IPS-15b (cell line): ENCODE results near the gene CALHM6.

ENCODE experiments used
- H3K27me3 ChIP-seq: one replicate; pipeline ENCODE4 v1.6.1; 2013; ENCODE audit warnings: low read length; ENCODE audit not compliant: control insufficient read depth, insufficient read depth
- H3K36me3 ChIP-seq: one replicate; pipeline ENCODE4 v1.6.1; 2013; ENCODE audit warnings: low read length; ENCODE audit not compliant: control insufficient read depth, insufficient read depth
- H3K4me1 ChIP-seq: one replicate; pipeline ENCODE4 v1.6.1; 2013; ENCODE audit warnings: mild to moderate bottlenecking, low read length; ENCODE audit not compliant: control insufficient read depth, insufficient read depth
- H3K4me3 ChIP-seq: one replicate; pipeline ENCODE4 v1.5.1; 2013; ENCODE audit warnings: low read depth, low read length
- H3K9ac ChIP-seq: one replicate; pipeline ENCODE4 v1.6.1; 2013; ENCODE audit warnings: low read depth, mild to moderate bottlenecking, low read length
- H3K9me3 ChIP-seq: one replicate; pipeline ENCODE4 v1.6.1; 2013; ENCODE audit warnings: mild to moderate bottlenecking, low read length; ENCODE audit not compliant: control insufficient read depth, insufficient read depth

The CALHM6 gene

GRCh38 chr6:116447496-116448011 is 13.6 kb upstream of the CALHM6 start:
- Histone ChIP-seq H3K27me3 (no peaks in the 10 kb centered on the region), H3K9ac (no peak overlapping the region), H3K9me3 (no peaks in the 10 kb centered on the region), H3K4me3 (no peak overlapping the region), H3K36me3 (no peaks in the 10 kb centered on the region), H3K4me1 (peaks cover 4% of the 10 kb centered on the region)

- Histone ChIP-seq H3K4me3 (no peak overlapping the region), H3K4me1 (no peaks in the 10 kb centered on the region), H3K9ac (no peak overlapping the region)
Observed at GRCh38 chr6:116449565-116449964, 11.6 kb upstream of the CALHM6 start.

GRCh38 chr6:116450185-116450710 is 10.9 kb upstream of the CALHM6 start:
- H3K9ac ChIP-seq = no peak overlapping the region
- no peak overlapping the region for H3K4me3 ChIP-seq
- H3K36me3 ChIP-seq = no peaks in the 10 kb centered on the region
- no peaks in the 10 kb centered on the region for H3K27me3 ChIP-seq
- no peaks in the 10 kb centered on the region for H3K4me1 ChIP-seq
- no peaks in the 10 kb centered on the region for H3K9me3 ChIP-seq

More at GRCh38 chr6:116449565-116449964, 11.6 kb upstream of the CALHM6 start:
- H3K27me3 ChIP-seq = no peaks in the 10 kb centered on the region
- no peaks in the 10 kb centered on the region for H3K9me3 ChIP-seq
- no peaks in the 10 kb centered on the region for H3K36me3 ChIP-seq

- H3K36me3 ChIP-seq = no peaks in the 10 kb centered on the region
- H3K27me3 ChIP-seq = no peaks in the 10 kb centered on the region
- no peak overlapping the region for H3K4me3 ChIP-seq
- no peak overlapping the region for H3K9ac ChIP-seq
- no peaks in the 10 kb centered on the region for H3K9me3 ChIP-seq
- no peaks in the 10 kb centered on the region for H3K4me1 ChIP-seq
Observed at GRCh38 chr6:116450769-116451740, 10.1 kb upstream of the CALHM6 start.

- H3K4me1 ChIP-seq = no peaks in the 10 kb centered on the region
- H3K27me3 ChIP-seq = no peaks in the 10 kb centered on the region
- no peak overlapping the region for H3K9ac ChIP-seq
- H3K36me3 ChIP-seq = no peaks in the 10 kb centered on the region
- no peak overlapping the region for H3K4me3 ChIP-seq
- H3K9me3 ChIP-seq = no peaks in the 10 kb centered on the region
Observed at GRCh38 chr6:116451916-116452315, 9.3 kb upstream of the CALHM6 start.

GRCh38 chr6:116452531-116452930 is 8.6 kb upstream of the CALHM6 start:
- Histone ChIP-seq H3K4me1 (no peaks in the 10 kb centered on the region), H3K27me3 (no peaks in the 10 kb centered on the region), H3K4me3 (no peak overlapping the region), H3K9me3 (no peaks in the 10 kb centered on the region), H3K36me3 (no peaks in the 10 kb centered on the region), H3K9ac (no peak overlapping the region)

GRCh38 chr6:116456106-116456505 is 5.1 kb upstream of the CALHM6 start:
- peaks cover 26% of the 10 kb centered on the region for H3K27me3 ChIP-seq
- no peak overlapping the region for H3K9ac ChIP-seq
- no peaks in the 10 kb centered on the region for H3K9me3 ChIP-seq
- no peaks in the 10 kb centered on the region for H3K36me3 ChIP-seq
- H3K4me1 ChIP-seq = no peaks in the 10 kb centered on the region
- no peak overlapping the region for H3K4me3 ChIP-seq

GRCh38 chr6:116456927-116457326 is 4.2 kb upstream of the CALHM6 start:
- H3K9ac ChIP-seq = no peak overlapping the region
- H3K4me3 ChIP-seq = no peak overlapping the region
- H3K4me1 ChIP-seq = no peaks in the 10 kb centered on the region
- H3K9me3 ChIP-seq = no peaks in the 10 kb centered on the region
- H3K36me3 ChIP-seq = no peaks in the 10 kb centered on the region
- peaks cover 34% of the 10 kb centered on the region for H3K27me3 ChIP-seq

GRCh38 chr6:116458264-116458663 is 2.9 kb upstream of the CALHM6 start:
- H3K27me3 ChIP-seq = peaks cover 47% of the 10 kb centered on the region
- H3K4me1 ChIP-seq = no peaks in the 10 kb centered on the region
- no peak overlapping the region for H3K9ac ChIP-seq
- no peaks in the 10 kb centered on the region for H3K36me3 ChIP-seq
- H3K4me3 ChIP-seq = no peak overlapping the region
- H3K9me3 ChIP-seq = no peaks in the 10 kb centered on the region

- Histone ChIP-seq H3K4me3 (no peak overlapping the region), H3K9me3 (no peaks in the 10 kb centered on the region), H3K27me3 (peaks cover 57% of the 10 kb centered on the region), H3K36me3 (no peaks in the 10 kb centered on the region), H3K9ac (no peak overlapping the region), H3K4me1 (peaks cover 5% of the 10 kb centered on the region)
Observed at GRCh38 chr6:116459927-116460326, 1.2 kb upstream of the CALHM6 start.

- H3K9me3 ChIP-seq = no peaks in the 10 kb centered on the region
- H3K4me3 ChIP-seq = peak overlapping the region; percentile 49
- H3K27me3 ChIP-seq = peaks cover 57% of the 10 kb centered on the region
- peak overlapping the region; percentile 48 for H3K9ac ChIP-seq
- H3K36me3 ChIP-seq = no peaks in the 10 kb centered on the region
- H3K4me1 ChIP-seq = peaks cover 5% of the 10 kb centered on the region
Observed at GRCh38 chr6:116461932-116462885, 1.0 kb downstream of the CALHM6 start.
